BLaER1 (cell line): Measurements from ENCODE around the gene ENKD1.

Experiments used
- H3K27ac ChIP-seq: shearing (Covaris generic); formaldehyde crosslinking; 2 replicates; pipeline ENCODE4 v1.8.1; 2022
- H3K27me3 ChIP-seq: shearing (Covaris generic); formaldehyde crosslinking; 2 replicates; pipeline ENCODE4 v1.8.1; 2022
- H3K36me3 ChIP-seq: shearing (Covaris generic); formaldehyde crosslinking; 2 replicates; pipeline ENCODE4 v1.8.1; 2022
- H3K4me1 ChIP-seq: shearing (Covaris generic); formaldehyde crosslinking; 2 replicates; pipeline ENCODE4 v1.8.1; 2022
- H3K4me2 ChIP-seq: shearing (Covaris generic); formaldehyde crosslinking; 2 replicates; pipeline ENCODE4 v1.8.1; 2022
- H3K4me3 ChIP-seq: shearing (Covaris generic); formaldehyde crosslinking; 2 replicates; pipeline ENCODE4 v1.8.1; 2022
- H3K9ac ChIP-seq: shearing (Covaris generic); formaldehyde crosslinking; 2 replicates; pipeline ENCODE4 v1.8.1; 2022
- H3K9me3 ChIP-seq: shearing (Covaris generic); formaldehyde crosslinking; 2 replicates; pipeline ENCODE4 v1.8.1; 2022
- H4K20me1 ChIP-seq: shearing (Covaris generic); formaldehyde crosslinking; 2 replicates; pipeline ENCODE4 v1.8.1; 2022
- Cebpa-rat ChIP-seq: shearing (Covaris generic); IDR thresholded peaks from 2 replicates; pipeline ENCODE4 v1.8.1; 2022

ENKD1 gene

DNA sequence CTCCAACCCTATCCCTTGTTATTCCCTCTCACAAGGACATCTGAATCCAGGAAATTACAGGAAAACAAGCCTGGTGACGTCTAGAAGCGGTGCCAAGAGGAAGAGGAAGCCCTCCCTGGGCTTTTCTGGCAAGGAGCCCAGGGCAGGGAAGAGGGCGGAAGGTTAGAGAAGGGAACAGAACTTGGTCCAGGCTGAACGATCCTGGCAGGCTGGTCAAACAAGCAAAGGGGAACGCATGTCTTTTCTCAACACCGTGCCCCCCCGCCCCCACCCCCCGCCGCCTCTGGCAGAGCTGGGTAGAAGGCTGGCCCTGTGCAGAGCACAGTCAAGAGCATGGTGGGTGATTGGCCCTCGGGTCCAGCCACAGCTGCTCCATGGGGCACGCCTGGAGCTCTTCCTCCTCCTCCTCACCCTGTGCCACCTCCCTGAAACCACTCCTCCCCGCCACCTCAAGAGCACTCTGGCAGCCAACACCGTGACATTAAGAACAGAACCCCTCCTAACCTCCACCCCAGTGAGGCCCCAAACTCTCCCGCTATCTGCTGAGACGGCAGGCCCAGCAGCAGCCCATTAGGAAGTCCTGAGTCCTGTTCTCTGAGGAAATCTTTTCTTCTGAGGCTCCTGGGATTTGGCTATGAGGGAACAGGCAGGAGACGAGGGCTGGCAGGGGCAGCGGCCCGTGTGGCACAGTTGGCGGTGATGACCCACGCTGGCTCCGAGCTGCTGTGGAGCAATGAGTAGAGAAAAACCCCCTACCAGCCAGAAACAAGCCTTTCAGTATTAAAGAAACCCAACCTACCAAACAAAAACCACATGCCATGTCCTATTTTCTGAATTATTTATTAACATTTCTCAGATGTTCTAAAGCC, 7.4 kb upstream of the ENKD1 start:
- TF ChIP-seq Cebpa-rat = no peak
- peak overlapping the region; percentile 63 for H3K9ac ChIP-seq
- H3K4me2 ChIP-seq = peak overlapping the region; percentile 83
- peaks cover 24% of the 10 kb centered on the region for H3K36me3 ChIP-seq
- H3K4me1 ChIP-seq = peaks cover 58% of the 10 kb centered on the region
- H4K20me1 ChIP-seq = no peaks in the 10 kb centered on the region
- no peaks in the 10 kb centered on the region for H3K9me3 ChIP-seq
- no peaks in the 10 kb centered on the region for H3K27me3 ChIP-seq
- peak overlapping the region; percentile 72 for H3K27ac ChIP-seq
- H3K4me3 ChIP-seq = no peak overlapping the region

DNA sequence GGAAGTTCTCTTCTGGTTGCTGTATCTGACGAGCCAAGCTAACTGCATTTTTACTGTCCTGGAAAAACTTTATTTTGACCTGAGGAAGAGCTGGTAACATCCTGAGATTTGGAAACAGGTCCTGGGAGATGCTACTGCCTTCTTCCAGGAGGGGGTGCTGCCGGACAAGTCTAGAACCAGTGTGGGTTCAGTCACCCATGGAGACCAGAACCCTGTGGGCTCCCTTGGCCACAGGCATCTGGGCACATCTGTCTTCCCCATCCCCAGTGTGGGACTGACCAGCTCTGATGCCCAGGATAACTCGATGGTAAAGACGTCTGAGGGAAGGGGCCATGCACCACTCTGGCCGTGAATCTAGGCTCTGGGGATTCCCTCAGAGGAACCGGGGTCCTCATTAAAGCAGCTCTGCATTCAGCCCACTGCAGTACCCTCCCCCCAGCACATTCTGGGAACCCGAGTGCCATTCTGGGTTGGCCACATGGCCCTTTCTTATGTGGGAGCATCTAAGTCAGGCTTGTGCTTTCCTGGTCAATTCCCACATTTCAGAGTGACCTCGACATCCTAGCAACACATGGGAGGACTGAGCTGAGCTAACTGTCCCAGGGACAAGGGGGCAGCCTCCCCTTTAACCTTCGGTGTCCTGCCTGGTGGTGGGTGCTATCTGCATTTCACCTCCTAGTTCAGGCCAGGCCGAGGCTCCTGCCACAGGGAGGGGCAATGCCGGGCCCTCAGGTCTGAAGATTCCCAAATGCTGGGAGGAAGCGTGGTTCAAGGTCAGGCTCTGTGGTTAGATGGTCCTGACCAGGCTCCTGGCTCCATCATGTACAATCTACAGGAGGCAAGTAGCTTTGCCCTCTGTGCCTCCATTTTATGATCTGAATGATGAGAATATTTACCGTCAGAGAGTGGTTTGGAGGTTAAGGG, 6.5 kb upstream of the ENKD1 start:
- peaks cover 17% of the 10 kb centered on the region for H3K36me3 ChIP-seq
- no peaks in the 10 kb centered on the region for H4K20me1 ChIP-seq
- no peaks in the 10 kb centered on the region for H3K9me3 ChIP-seq
- H3K27me3 ChIP-seq = no peaks in the 10 kb centered on the region
- H3K4me3 ChIP-seq = no peak overlapping the region
- no peak for TF ChIP-seq Cebpa-rat
- H3K27ac ChIP-seq = peak overlapping the region; percentile 33
- peaks cover 67% of the 10 kb centered on the region for H3K4me1 ChIP-seq
- peak overlapping the region; percentile 83 for H3K4me2 ChIP-seq
- H3K9ac ChIP-seq = peak overlapping the region; percentile 5; the same call in 1 of the 2 replicates

DNA sequence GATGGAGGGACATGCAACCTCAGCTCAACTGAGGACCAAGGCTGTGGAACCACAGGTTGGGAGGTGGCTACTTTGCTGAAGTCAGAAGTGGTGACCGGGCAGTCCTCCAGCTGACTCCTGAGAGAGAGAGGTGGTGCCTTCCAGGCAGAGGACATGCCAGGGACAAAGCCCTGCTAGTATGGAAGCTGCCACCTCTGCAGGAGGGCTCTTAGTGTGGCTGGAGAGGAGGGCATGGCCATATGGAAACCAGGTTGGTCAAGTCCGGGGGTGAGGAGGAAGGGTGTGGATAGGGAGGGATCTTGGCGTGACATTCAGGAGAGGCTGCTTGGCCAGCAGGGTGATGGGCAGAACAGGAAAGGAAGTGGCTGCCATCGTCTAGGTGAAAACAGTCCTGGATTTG, 5.8 kb upstream of the ENKD1 start:
- peaks cover 10% of the 10 kb centered on the region for H3K36me3 ChIP-seq
- H3K9ac ChIP-seq = no peak overlapping the region
- H3K4me2 ChIP-seq = no peak overlapping the region

DNA sequence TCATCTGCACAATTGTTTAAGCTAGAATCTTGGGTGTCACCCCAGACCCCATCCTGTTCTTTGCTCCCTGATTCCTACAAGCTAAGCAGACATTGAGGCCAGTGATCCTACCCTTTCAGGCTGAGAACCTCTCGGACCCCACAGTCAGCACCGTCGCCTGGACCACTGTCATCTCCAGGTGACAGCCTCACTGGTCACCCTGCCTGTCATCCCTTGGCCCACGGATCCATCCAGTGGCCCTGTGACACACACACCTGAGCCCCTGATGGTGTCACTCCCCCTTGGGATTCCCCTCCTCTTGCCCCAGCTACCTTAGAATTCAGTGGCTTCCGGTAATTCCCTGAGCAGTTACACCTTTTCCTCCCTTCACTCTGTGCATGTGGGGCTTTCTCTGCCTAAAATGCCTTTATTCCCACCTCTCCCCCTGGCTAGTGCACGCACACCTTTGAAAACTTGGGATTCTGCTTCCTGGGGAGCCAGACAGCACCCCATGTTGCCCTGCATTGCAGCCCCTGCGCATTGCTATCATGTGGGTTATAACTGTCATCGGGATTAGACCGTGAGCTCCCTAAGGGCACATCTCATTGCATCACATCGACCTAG, 3.0 kb upstream of the ENKD1 start:
- Histone ChIP-seq H3K9ac (no peak overlapping the region), H3K27ac (0 out of 2 replicates have a peak overlapping the region, but pooled peaks have one; percentile 65), H3K9me3 (no peaks in the 10 kb centered on the region), H4K20me1 (no peaks in the 10 kb centered on the region), H3K4me1 (peaks cover 64% of the 10 kb centered on the region), H3K27me3 (no peaks in the 10 kb centered on the region), H3K4me2 (peak overlapping the region; percentile 99; the same call in 1 of the 2 replicates), H3K4me3 (no peak overlapping the region), H3K36me3 (no peaks in the 10 kb centered on the region)
- no peak for TF ChIP-seq Cebpa-rat

More for the DNA sequence above, 5.8 kb upstream of the ENKD1 start:
- Histone ChIP-seq H3K4me3 (no peak overlapping the region), H3K9me3 (no peaks in the 10 kb centered on the region), H3K27me3 (no peaks in the 10 kb centered on the region), H3K4me1 (peaks cover 66% of the 10 kb centered on the region), H4K20me1 (no peaks in the 10 kb centered on the region), H3K27ac (no peak overlapping the region)
- no peak for TF ChIP-seq Cebpa-rat

DNA sequence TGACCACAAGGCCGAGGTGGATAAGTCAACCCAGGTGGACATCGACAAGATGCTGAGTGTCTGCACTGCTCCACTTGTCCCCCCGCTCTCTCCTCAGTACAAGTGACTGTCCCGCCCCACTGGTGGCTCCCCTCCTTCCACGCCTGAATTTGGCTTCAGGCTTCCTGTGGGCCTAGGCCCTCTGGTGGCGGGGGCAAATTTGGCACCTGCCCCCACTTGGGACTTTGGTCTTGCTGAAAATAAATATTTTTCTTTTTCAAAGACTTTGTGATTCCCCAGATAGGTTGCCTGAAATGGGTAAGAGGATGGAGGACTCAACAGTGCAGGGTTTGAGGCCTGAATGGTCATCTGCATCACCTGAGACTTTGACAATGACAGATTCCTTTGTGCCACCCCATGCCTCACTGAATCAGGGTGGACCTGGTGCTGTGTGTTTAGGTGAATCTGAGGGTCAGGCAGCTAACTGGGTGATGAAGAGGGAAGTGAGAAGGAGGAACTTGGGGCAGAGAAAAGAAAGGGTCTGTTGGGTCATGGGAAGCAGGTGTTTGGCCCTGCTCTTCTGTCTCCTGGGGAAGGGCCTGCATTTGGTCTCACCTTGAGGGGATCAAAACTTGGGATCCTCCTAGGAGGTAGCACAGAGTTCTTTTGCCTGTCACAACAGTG, 2.1 kb upstream of the ENKD1 start:
- TF ChIP-seq Cebpa-rat = no peak
- peaks cover 61% of the 10 kb centered on the region for H3K4me1 ChIP-seq
- peak overlapping the region; percentile 60 for H3K9ac ChIP-seq
- peak overlapping the region; percentile 99 for H3K4me2 ChIP-seq
- no peaks in the 10 kb centered on the region for H3K27me3 ChIP-seq
- H4K20me1 ChIP-seq = no peaks in the 10 kb centered on the region
- H3K9me3 ChIP-seq = no peaks in the 10 kb centered on the region
- peaks cover under 1% of the 10 kb centered on the region; the same call in 1 of the 2 replicates for H3K36me3 ChIP-seq
- H3K4me3 ChIP-seq = no peak overlapping the region
- peak overlapping the region; percentile 65 for H3K27ac ChIP-seq

DNA sequence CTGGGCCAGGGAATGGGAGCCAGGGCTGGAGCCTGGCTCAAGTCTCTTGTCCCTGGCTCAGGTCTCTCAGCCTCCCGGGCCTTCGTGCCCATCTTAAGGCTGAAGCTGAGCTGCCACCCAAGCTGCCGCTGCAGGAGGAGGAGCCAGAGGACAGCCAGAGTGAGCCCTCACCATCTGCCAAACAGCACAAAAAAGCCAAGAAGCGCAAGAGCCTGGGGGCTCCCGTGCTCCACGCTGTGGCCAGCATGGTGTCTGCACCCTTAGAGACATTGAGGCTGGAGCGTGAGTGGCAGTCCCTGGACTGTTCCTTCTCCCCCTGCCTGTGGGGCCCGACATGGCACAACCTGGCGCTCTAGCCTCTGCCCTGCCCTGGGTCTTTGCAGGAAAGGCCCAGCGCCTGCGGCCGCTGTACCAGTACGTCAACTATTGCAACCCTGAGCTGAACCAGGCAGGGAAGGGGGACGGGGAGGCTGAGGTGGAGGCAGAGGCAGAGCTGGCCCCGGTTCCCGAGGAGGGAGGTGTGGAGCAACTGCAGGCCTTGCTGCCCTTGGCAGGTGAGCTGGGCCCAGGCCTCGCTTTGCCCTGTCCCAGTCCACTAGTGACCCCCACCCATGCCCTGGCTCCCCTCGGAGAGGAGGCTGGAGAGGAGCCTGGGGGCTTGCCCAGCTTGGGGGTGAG, 1.4 kb upstream of the ENKD1 start:
- Histone ChIP-seq H3K9me3 (no peaks in the 10 kb centered on the region), H3K27ac (peak overlapping the region; percentile 97), H3K4me3 (peak overlapping the region; percentile 88), H3K27me3 (no peaks in the 10 kb centered on the region), H3K4me2 (peak overlapping the region; percentile 99), H4K20me1 (no peaks in the 10 kb centered on the region), H3K36me3 (peaks cover 7% of the 10 kb centered on the region; the same call in 1 of the 2 replicates), H3K4me1 (peaks cover 60% of the 10 kb centered on the region), H3K9ac (peak overlapping the region; percentile 95)
- no peak for TF ChIP-seq Cebpa-rat

DNA sequence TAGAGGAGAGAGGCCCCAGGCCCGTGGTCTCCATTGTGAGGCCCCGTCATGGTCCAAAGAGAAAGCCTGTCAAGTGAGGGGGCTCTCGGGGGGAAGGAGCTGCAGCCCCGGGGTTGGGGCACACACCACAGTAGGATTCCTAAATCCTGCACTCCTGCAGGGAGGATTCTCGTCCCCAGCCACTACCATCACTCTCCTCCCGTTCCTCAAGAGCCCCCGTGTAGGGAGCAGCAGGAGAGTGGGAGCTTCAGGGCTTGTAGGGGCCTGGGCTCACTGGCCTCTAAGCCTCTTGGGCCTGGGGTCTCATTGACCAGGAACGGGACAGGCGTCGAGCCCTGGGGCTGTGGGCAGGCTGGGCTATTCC, 885 bp upstream of the ENKD1 start:
- Histone ChIP-seq H3K36me3 (peaks cover 13% of the 10 kb centered on the region), H3K9me3 (no peaks in the 10 kb centered on the region), H3K4me1 (peaks cover 55% of the 10 kb centered on the region), H3K4me3 (peak overlapping the region; percentile 88), H3K27ac (peak overlapping the region; percentile 97), H3K27me3 (no peaks in the 10 kb centered on the region), H3K4me2 (peak overlapping the region; percentile 99), H3K9ac (peak overlapping the region; percentile 95), H4K20me1 (peaks cover 1% of the 10 kb centered on the region; the same call in 1 of the 2 replicates)
- no peak for TF ChIP-seq Cebpa-rat

DNA sequence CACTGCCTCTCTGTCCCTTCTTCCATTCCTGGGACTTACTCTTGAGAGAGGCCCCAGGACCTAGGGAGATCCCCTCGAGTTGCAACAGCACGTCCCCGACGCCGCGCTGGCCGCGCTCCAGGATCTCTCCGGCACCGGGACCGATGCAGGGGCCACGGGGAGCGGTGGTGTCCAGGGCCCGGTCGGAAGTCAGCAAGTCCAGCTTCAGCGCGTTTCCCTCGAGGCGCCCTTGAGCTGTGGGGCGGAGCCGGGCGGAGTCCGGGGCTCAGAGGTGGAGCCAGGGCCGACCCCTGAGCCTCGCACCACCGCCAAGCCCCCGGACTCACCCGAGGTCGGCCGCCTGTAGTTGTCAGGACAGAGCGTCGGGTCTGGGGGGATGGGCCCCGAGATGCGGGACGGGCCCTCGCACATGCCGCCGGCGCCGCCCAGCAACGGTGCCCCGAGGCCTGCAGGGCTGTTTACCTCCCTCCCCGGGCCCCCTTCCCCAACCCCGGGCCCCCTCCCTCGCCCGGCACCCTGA, 458 bp downstream of the ENKD1 start:
- no peaks in the 10 kb centered on the region for H3K9me3 ChIP-seq
- peak overlapping the region; percentile 97 for H3K27ac ChIP-seq
- peak overlapping the region; percentile 88 for H3K4me3 ChIP-seq
- peaks cover 20% of the 10 kb centered on the region for H3K36me3 ChIP-seq
- H3K4me1 ChIP-seq = peaks cover 66% of the 10 kb centered on the region
- TF ChIP-seq Cebpa-rat = no peak
- peak overlapping the region; percentile 95 for H3K9ac ChIP-seq
- H3K27me3 ChIP-seq = no peaks in the 10 kb centered on the region
- peak overlapping the region; percentile 99 for H3K4me2 ChIP-seq
- H4K20me1 ChIP-seq = peaks cover 14% of the 10 kb centered on the region; the same call in 1 of the 2 replicates
